GM21515 (cell line): ENCODE data around the gene MLLT3.
A peak's percentile ranks its signal among the peaks of the same experiment; 100 is the strongest.

Experiments
- ATAC-seq: cut with Tn5 transposase; IDR thresholded peaks from one replicate; pipeline ENCODE4 v1.9.1; 2021; ENCODE audit not compliant: unreplicated experiment

Gene MLLT3

GRCh38 chr9:20518737-20519136 is 103.6 kb downstream of the MLLT3 start:
- ATAC-seq: no peak

GRCh38 chr9:20513126-20513913 is 109.0 kb downstream of the MLLT3 start:
- ATAC-seq: no peak

- ATAC-seq: no peak
These were observed 109.7 kb downstream of the MLLT3 start for GRCh38 chr9:20512636-20513035.

- ATAC-seq: no peak
These were observed 110.2 kb downstream of the MLLT3 start for GRCh38 chr9:20512106-20512505.

- ATAC-seq: no peak
These were observed 110.6 kb downstream of the MLLT3 start for GRCh38 chr9:20511686-20512085.

- no peak for ATAC-seq
These were observed 112.8 kb downstream of the MLLT3 start for GRCh38 chr9:20509466-20509865.

GRCh38 chr9:20508242-20508641 is 114.1 kb downstream of the MLLT3 start:
- peak; percentile 82 for ATAC-seq

- no peak for ATAC-seq
These were observed 114.9 kb downstream of the MLLT3 start for GRCh38 chr9:20507431-20507830.

- no peak for ATAC-seq
These were observed 116.0 kb downstream of the MLLT3 start for GRCh38 chr9:20506099-20506900.

- no peak for ATAC-seq
These were observed 116.7 kb downstream of the MLLT3 start for GRCh38 chr9:20505574-20505973.

GRCh38 chr9:20504930-20505329 is 117.4 kb downstream of the MLLT3 start:
- no peak for ATAC-seq

GRCh38 chr9:20500101-20500500 is 122.2 kb downstream of the MLLT3 start:
- ATAC-seq: no peak

- no peak for ATAC-seq
These were observed 123.3 kb downstream of the MLLT3 start for GRCh38 chr9:20499013-20499412.

- ATAC-seq: no peak
These were observed 126.0 kb downstream of the MLLT3 start for GRCh38 chr9:20496328-20496727.

- no peak for ATAC-seq
These were observed 127.2 kb downstream of the MLLT3 start for GRCh38 chr9:20495098-20495497.

GRCh38 chr9:20494035-20494434 is 128.3 kb downstream of the MLLT3 start:
- ATAC-seq: no peak

GRCh38 chr9:20492772-20493171 is 129.5 kb downstream of the MLLT3 start:
- ATAC-seq: no peak

GRCh38 chr9:20491612-20492011 is 130.7 kb downstream of the MLLT3 start:
- ATAC-seq: no peak

- no peak for ATAC-seq
These were observed 132.0 kb downstream of the MLLT3 start for GRCh38 chr9:20490246-20490834.

GRCh38 chr9:20488691-20489090 is 133.6 kb downstream of the MLLT3 start:
- ATAC-seq: no peak

GRCh38 chr9:20486552-20486951 is 135.7 kb downstream of the MLLT3 start:
- no peak for ATAC-seq

- no peak for ATAC-seq
These were observed 140.9 kb downstream of the MLLT3 start for GRCh38 chr9:20481437-20481836.
